WERI-Rb-1 (cell line): ENCODE results near the gene SLC10A7.

Experiments used
- DNase-seq: peaks from one replicate; pipeline ENCODE4 v3.0.0-alpha.2; 2020
- H3K27ac ChIP-seq: fragments of 250-450 bp; sonication (Bioruptor Pico); 2 replicates; pipeline ENCODE4 v1.5.1; 2020; ENCODE audit warnings: mild to moderate bottlenecking, moderate library complexity
- H3K27me3 ChIP-seq: fragments of 250-450 bp; sonication (Bioruptor Pico); 2 replicates; pipeline ENCODE4 v1.5.1; 2021; ENCODE audit warnings: mild to moderate bottlenecking, low read depth, moderate library complexity; ENCODE audit not compliant: insufficient read depth, severe bottlenecking
- H3K36me3 ChIP-seq: fragments of 250-450 bp; sonication (Bioruptor Pico); 2 replicates; pipeline ENCODE4 v1.5.1; 2020; ENCODE audit warnings: mild to moderate bottlenecking, moderate library complexity
- H3K4me3 ChIP-seq: 2 replicates; pipeline ENCODE4 v1.5.1; 2011; ENCODE audit warnings: low read depth, mild to moderate bottlenecking, control low read depth, low read length
- H3K9me3 ChIP-seq: fragments of 250-450 bp; sonication (Bioruptor Pico); 2 replicates; pipeline ENCODE4 v1.5.1; 2021; ENCODE audit warnings: mild to moderate bottlenecking, moderate library complexity; ENCODE audit not compliant: severe bottlenecking
- CTCF ChIP-seq: IDR thresholded peaks from 2 replicates; pipeline ENCODE4 v1.5.1; 2011; ENCODE audit warnings: low read depth, mild to moderate bottlenecking, control low read depth, inconsistent platforms, low read length

Gene SLC10A7

GRCh38 chr4:146439437-146439836 is 82.3 kb downstream of the SLC10A7 start:
- no peak for TF ChIP-seq CTCF
- DNase-seq, result no peak
- no peaks in the 10 kb centered on the region for H3K27me3 ChIP-seq
- no peak overlapping the region for H3K27ac ChIP-seq
- H3K36me3 ChIP-seq, result no peaks in the 10 kb centered on the region
- H3K9me3 ChIP-seq, result no peaks in the 10 kb centered on the region
- no peak overlapping the region for H3K4me3 ChIP-seq

DNA sequence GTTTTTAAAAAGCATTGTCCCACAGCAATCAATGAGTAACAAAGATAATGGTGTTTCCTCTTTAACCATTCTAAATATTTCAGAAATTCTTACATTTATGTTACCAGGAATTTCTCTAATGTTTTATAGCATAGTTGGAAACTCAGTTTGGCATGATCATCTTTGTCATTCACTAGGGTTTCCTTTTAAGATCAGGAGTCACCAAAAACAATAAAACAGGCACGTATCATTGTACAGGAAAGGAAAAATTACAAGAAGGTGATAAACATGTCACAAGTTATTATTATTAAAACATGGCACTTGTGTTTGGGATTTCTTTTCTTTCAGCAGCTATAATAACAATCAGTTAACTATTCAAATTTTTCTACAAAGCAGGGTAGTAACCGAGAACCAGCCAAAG is 84.0 kb downstream of the SLC10A7 start:
- Histone ChIP-seq H3K4me3 (no peak overlapping the region), H3K27me3 (no peaks in the 10 kb centered on the region), H3K27ac (no peak overlapping the region), H3K36me3 (no peaks in the 10 kb centered on the region), H3K9me3 (no peaks in the 10 kb centered on the region)
- DNase-seq, result no peak
- no peak for TF ChIP-seq CTCF

DNA sequence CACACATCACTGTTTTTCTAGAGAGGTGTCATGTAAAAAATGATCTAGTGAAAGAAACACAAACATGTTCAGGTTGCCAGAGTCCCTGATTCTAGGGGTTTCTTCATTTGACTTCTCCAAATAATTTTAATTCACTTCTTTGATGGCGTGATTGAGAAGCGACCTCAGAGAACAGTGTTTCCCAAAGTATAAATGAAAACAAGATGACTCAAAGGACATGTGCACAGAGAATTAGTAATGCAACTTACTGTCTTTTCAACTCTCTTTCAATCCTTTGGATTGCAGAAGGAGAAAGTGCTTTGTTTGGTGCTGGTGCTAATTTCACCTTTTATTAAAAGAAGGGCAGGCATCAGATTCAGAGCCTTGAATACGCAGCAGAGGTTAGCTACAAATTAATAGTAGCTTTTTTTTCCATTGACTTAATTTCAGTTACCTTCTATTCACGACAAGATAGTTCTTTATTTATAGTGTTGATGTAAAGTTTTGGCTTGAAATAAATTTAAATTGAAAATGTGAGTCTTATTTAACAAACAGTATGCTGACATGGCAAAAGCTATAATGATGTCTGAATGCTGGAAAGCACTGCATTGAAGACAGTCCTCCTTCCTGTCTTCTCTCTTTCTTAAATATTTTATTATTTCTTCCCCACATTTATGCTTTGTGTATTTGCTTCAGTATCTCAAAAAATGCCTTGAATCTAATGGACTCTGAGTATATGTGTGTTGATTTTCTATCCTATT is 85.1 kb downstream of the SLC10A7 start:
- Histone ChIP-seq H3K36me3 (no peaks in the 10 kb centered on the region), H3K4me3 (no peak overlapping the region), H3K9me3 (no peaks in the 10 kb centered on the region), H3K27me3 (no peaks in the 10 kb centered on the region), H3K27ac (no peak overlapping the region)
- no peak for TF ChIP-seq CTCF
- no peak for DNase-seq

- no peak overlapping the region for H3K4me3 ChIP-seq
- no peaks in the 10 kb centered on the region for H3K9me3 ChIP-seq
- no peak for DNase-seq
- TF ChIP-seq CTCF, result no peak
- no peak overlapping the region for H3K27ac ChIP-seq
- no peaks in the 10 kb centered on the region for H3K36me3 ChIP-seq
- no peaks in the 10 kb centered on the region for H3K27me3 ChIP-seq
Observed at GRCh38 chr4:146435962-146436361, 85.8 kb downstream of the SLC10A7 start.

DNA sequence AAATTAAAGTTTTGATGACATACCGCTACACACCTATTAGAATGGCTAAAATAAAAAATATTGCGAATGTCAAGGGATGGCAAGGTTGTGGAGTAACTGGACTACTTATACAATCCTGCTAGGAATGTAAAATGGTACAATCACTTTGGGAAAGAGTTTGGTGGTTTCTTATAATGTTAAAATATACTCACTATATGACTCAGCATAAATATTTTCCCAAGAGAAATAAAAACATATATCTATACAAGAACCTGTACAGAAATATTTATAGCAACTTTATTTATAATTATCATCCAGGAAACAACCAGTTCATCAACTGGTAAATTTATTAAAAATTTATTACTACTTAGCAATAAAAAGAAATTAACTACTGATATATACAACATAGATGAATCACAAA is 89.7 kb downstream of the SLC10A7 start:
- Histone ChIP-seq H3K9me3 (no peaks in the 10 kb centered on the region), H3K27ac (no peak overlapping the region), H3K4me3 (no peak overlapping the region), H3K36me3 (no peaks in the 10 kb centered on the region), H3K27me3 (no peaks in the 10 kb centered on the region)
- no peak for DNase-seq
- no peak for TF ChIP-seq CTCF

- no peaks in the 10 kb centered on the region for H3K9me3 ChIP-seq
- H3K27me3 ChIP-seq, result no peaks in the 10 kb centered on the region
- no peak for TF ChIP-seq CTCF
- no peaks in the 10 kb centered on the region for H3K36me3 ChIP-seq
- no peak overlapping the region for H3K27ac ChIP-seq
- no peak for DNase-seq
- H3K4me3 ChIP-seq, result no peak overlapping the region
Observed at GRCh38 chr4:146428298-146428697, 93.4 kb downstream of the SLC10A7 start.
